Activated naive CD4-positive, alpha-beta T cell treated with anti-CD3 and anti-CD28 coated beads, Interleukin-2, amount 50 U/mL, for 24 hours (primary cell): ENCODE data around the gene BAG2.

Source experiments
- H3K27ac Mint-ChIP-seq: one replicate; pipeline ENCODE4 v1.8.0; 2021; ENCODE audit warnings: mild to moderate bottlenecking, mixed read lengths
- H3K27me3 Mint-ChIP-seq: one replicate; pipeline ENCODE4 v1.8.0; 2021; ENCODE audit warnings: mixed read lengths
- H3K36me3 Mint-ChIP-seq: one replicate; pipeline ENCODE4 v1.8.0; 2021; ENCODE audit warnings: mixed read lengths
- H3K4me1 Mint-ChIP-seq: one replicate; pipeline ENCODE4 v1.8.0; 2021; ENCODE audit warnings: mixed read lengths
- H3K4me3 Mint-ChIP-seq: one replicate; pipeline ENCODE4 v1.8.0; 2021; ENCODE audit warnings: mild to moderate bottlenecking, mixed read lengths
- H3K9me3 Mint-ChIP-seq: one replicate; pipeline ENCODE4 v1.8.0; 2021; ENCODE audit warnings: mixed read lengths

The BAG2 gene

DNA sequence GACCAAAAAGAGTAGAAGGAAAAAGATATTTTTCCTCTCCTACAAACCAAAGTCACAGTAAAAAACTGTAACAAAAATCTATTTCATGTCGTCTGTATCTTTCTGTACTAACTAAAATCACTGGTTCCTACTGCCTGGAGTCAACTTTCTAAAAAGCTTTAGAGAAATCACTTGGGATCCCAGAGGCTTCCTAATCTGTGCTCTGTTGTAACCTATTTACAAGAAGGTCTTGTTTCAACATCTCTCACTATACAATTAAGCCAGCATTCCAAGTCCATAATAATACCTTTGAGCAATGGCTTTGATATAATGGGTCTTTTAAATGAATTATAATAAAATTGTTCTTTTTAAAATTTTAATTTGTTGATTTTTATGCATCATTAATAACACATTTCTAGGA is 29.6 kb downstream of the BAG2 start:
- no peaks in the 10 kb centered on the region for H3K36me3 Mint-ChIP-seq
- no peaks in the 10 kb centered on the region for H3K27me3 Mint-ChIP-seq
- H3K9me3 Mint-ChIP-seq: no peaks in the 10 kb centered on the region

DNA sequence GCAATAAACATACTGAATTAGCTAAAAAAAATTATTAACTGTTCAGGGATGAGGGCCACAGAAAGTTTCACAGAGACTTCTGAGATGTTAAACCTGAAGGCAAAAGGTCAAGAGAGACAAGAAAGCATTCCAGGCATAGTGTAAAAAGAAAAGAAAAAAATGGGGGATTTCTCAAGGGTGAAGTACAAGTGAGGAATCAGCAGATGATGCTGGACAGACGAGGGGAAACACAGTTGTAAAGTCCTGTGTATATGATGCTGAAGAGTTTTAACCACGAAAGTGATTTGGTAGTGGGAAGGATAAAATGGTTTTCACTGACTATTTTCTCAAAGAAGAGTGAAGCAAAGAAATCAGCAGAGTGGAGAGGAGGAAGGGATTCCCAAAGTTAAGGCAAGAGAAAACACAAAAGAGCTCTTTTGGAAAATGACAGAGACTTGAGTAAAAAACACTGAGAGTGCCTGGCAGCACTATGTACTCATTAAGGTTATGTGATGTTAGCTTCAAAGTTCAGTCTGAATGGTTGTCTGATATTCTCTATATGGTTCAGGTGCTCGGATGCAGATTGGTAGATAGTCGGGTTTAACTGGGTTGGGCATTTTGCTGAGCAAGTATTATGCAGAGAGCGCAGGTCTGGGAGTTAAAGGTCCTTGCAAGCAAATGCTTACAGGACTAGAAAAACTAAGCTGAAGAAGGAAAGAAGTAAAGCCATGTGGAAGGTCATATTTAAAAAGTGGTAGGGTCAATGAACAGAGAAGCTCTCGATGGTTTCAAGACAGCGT is 33.6 kb downstream of the BAG2 start:
- no peaks in the 10 kb centered on the region for H3K4me1 Mint-ChIP-seq
- H3K4me3 Mint-ChIP-seq: no peak overlapping the region
- H3K36me3 Mint-ChIP-seq: no peaks in the 10 kb centered on the region
- no peaks in the 10 kb centered on the region for H3K27me3 Mint-ChIP-seq
- no peak overlapping the region for H3K27ac Mint-ChIP-seq
- no peaks in the 10 kb centered on the region for H3K9me3 Mint-ChIP-seq

More for the DNA sequence above, 29.6 kb downstream of the BAG2 start:
- H3K4me3 Mint-ChIP-seq: no peak overlapping the region
- H3K27ac Mint-ChIP-seq: no peak overlapping the region
- H3K4me1 Mint-ChIP-seq: no peaks in the 10 kb centered on the region

DNA sequence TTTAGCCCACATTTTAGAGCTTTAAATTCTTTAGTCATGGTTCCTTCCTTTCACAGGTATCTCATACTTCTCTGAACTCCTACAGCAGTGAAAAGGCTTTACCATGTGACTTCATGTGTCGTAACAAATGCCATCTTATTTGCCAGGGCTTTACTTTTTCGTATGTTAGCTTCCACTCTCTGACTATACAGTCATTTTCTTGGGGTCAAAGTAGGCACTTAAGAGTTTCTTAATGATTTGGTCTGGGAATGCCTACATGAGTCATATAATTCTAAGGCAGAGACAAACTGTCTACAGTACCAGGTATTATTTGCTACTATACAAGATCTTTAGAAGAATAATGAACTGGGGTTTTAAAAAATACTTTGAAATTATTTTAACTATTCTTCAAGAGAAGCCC is 35.0 kb downstream of the BAG2 start:
- H3K27ac Mint-ChIP-seq: no peak overlapping the region
- H3K9me3 Mint-ChIP-seq: no peaks in the 10 kb centered on the region
- no peaks in the 10 kb centered on the region for H3K27me3 Mint-ChIP-seq
- no peaks in the 10 kb centered on the region for H3K4me1 Mint-ChIP-seq
- H3K4me3 Mint-ChIP-seq: no peak overlapping the region
- H3K36me3 Mint-ChIP-seq: no peaks in the 10 kb centered on the region

DNA sequence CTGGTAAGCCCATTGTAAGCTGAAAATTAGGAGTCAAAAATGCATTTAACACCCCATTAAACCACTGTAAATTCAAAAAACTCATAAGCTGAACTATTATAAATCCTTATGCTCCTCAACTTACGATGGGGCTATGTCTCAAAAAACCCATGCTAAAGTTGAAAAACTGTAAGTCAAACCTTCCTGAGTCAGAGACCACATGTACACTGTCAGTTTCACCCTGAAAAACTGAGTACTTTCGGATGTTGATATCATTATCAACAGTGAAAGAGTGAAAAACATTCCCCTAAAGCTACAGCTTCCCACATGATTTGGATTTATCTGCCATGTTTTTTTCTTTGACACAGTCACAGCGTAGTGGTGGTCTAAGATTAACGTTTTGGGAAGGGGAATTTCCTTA is 35.7 kb downstream of the BAG2 start:
- H3K9me3 Mint-ChIP-seq: no peaks in the 10 kb centered on the region
- H3K27me3 Mint-ChIP-seq: no peaks in the 10 kb centered on the region
- no peaks in the 10 kb centered on the region for H3K4me1 Mint-ChIP-seq
- H3K4me3 Mint-ChIP-seq: no peak overlapping the region
- no peaks in the 10 kb centered on the region for H3K36me3 Mint-ChIP-seq
- H3K27ac Mint-ChIP-seq: no peak overlapping the region

DNA sequence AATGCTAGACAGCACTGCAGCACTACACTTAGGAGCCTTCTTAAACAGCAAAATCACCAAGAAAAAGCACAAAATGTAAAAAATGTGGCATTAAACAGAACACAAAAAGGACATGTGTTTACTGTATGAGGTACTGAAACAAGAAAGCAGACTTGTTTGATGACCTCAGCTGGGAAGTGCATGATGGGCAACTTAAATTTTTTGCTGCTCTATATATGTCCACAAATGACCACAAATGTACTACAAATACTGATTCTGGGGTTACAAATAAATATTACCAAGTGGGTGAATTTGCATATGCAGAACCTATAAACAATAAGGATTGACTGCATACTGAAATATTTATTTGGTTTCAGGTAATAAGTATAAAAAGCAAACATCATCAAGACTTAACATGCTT is 36.9 kb downstream of the BAG2 start:
- Mint-ChIP-seq H3K36me3 (no peaks in the 10 kb centered on the region), H3K27me3 (no peaks in the 10 kb centered on the region), H3K9me3 (no peaks in the 10 kb centered on the region), H3K4me3 (no peak overlapping the region), H3K4me1 (peaks cover 8% of the 10 kb centered on the region), H3K27ac (no peak overlapping the region)

DNA sequence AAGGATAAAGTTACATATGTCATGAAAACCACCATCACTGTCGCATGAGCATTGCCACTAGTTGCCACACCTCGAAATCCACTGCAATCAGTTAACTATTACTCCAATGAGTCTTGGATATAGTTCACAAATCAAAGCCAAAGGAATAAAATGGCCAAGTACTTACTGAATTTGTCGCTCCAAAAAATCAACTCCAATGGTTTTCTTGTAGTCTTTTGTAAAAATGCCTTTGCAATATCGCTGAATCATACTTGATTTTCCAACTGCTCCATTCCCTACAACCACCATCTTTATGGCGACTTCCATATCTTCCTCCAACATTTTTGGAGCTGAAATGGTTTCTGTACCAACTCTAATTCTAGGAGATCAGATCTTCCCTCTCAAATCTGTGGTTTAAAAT is 37.9 kb downstream of the BAG2 start:
- Mint-ChIP-seq H3K4me3 (no peak overlapping the region), H3K27ac (no peak overlapping the region), H3K9me3 (peaks cover 4% of the 10 kb centered on the region), H3K36me3 (peaks cover 2% of the 10 kb centered on the region), H3K27me3 (no peaks in the 10 kb centered on the region), H3K4me1 (peaks cover 18% of the 10 kb centered on the region)

DNA sequence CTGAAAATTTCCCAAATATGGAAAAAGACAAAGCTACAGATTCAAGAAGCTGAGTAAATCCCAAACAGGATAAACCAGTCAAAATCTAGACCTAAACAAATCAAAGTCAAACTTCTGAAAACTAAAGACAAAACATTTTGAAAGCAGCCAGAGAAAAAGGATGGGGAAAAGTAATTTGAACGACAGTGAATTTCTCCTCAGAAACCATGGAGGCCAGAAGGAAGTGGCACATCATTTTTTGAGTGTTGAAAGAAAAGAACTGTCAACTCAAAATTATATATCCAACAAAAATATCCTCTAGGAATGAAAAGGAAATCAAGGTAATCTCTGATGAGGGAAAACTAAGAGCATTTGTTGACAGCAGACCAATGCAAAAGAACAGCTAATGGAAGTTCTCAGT is 43.1 kb downstream of the BAG2 start:
- H3K9me3 Mint-ChIP-seq: peaks cover 11% of the 10 kb centered on the region
- H3K27ac Mint-ChIP-seq: no peak overlapping the region
- H3K36me3 Mint-ChIP-seq: peaks cover 5% of the 10 kb centered on the region
- peaks cover 29% of the 10 kb centered on the region for H3K4me1 Mint-ChIP-seq
- no peak overlapping the region for H3K4me3 Mint-ChIP-seq
- peaks cover 5% of the 10 kb centered on the region for H3K27me3 Mint-ChIP-seq

DNA sequence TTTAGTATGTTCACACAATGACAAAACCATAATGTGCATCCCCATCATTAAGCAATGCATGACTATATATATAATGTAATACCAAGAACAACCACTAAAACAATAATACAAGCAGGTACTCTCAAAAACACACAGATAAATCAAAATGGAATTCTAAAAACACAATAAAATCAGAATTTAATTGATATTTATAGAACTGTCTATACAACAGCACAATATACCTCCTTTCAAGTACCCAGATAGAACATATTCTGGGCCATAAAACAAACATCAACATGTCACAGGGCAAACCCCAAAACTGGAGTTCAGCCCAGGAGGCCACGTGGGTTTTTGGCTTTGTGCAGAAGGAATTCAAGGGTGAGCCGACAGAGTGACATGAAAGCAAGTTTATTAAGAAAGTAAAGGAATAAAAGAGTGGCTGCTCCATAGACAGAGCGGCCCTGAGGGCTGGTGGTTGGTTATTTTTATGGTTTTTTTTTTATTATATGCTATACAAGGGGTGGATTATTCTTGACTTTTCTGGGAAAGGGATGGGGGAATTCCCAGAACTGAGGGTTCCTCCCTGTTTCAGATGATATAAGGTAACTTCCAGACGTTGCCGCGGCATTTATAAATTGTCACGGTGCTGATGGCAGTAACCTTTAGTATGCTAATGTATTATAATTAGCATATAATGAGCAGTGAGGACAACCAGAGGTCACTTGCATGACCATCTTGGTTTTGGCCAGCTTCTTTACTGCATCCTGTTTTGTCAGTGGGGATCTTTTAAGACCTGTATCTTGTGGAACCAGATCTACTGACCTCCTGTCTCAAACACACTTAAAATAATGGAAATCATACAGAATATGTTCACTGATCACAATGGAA is 44.3 kb downstream of the BAG2 start:
- H3K36me3 Mint-ChIP-seq: peaks cover 5% of the 10 kb centered on the region
- H3K4me3 Mint-ChIP-seq: no peak overlapping the region
- H3K27me3 Mint-ChIP-seq: peaks cover 8% of the 10 kb centered on the region
- H3K4me1 Mint-ChIP-seq: peaks cover 33% of the 10 kb centered on the region
- no peak overlapping the region for H3K27ac Mint-ChIP-seq
- H3K9me3 Mint-ChIP-seq: peaks cover 11% of the 10 kb centered on the region

DNA sequence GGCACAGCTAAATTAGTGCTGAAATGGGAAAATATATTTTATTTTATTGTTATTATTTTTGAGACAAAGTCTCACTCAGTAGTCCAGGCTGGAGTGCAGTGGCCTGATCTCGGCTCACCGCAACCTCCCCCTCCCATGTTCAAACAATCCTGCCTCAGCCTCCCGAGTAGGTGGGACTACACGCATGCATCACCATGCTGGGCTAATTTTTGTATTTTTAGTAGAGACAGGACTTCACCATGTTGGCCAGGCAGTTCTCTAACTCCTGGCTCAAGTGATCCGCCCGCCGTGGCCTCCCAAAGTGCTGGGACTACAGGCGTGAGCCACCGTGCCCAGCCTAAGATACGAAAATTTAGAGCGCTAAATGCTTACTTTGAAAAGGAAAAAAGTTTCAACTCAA is 45.1 kb downstream of the BAG2 start:
- Mint-ChIP-seq H3K4me3 (no peak overlapping the region), H3K27ac (no peak overlapping the region), H3K36me3 (peaks cover 7% of the 10 kb centered on the region), H3K9me3 (peaks cover 11% of the 10 kb centered on the region), H3K4me1 (peaks cover 33% of the 10 kb centered on the region), H3K27me3 (peaks cover 8% of the 10 kb centered on the region)

DNA sequence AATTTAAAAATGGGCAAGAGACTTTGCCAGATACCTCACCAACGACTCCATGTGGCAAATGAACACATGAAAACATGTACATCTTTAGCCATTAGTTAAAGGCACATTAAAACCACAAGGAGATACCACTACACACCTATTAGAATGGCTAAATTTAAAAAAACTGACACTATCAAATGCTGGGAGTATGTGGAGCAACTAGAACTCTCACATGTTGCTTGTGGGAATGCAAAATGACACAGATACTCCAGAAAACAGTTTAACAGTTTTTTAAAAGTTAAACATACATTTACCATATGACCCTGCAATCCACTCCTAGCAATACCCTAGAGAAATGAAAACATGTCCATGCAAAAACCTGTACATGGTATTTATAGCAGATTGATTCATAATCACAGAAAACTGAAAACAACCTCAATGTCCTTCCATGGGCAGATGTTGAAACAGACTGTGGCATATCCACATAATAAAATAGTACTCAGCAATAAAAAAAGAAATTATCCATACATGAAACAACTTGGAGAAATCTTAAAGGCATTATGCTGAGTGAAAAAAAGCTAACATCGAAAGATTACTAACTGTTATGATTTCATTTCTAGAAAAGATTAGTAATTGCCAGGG is 48.1 kb downstream of the BAG2 start:
- peak overlapping the region; percentile 42 for H3K4me3 Mint-ChIP-seq
- H3K4me1 Mint-ChIP-seq: peaks cover 18% of the 10 kb centered on the region
- peaks cover 5% of the 10 kb centered on the region for H3K36me3 Mint-ChIP-seq
- peaks cover 15% of the 10 kb centered on the region for H3K27me3 Mint-ChIP-seq
- no peak overlapping the region for H3K27ac Mint-ChIP-seq
- peaks cover 5% of the 10 kb centered on the region for H3K9me3 Mint-ChIP-seq

DNA sequence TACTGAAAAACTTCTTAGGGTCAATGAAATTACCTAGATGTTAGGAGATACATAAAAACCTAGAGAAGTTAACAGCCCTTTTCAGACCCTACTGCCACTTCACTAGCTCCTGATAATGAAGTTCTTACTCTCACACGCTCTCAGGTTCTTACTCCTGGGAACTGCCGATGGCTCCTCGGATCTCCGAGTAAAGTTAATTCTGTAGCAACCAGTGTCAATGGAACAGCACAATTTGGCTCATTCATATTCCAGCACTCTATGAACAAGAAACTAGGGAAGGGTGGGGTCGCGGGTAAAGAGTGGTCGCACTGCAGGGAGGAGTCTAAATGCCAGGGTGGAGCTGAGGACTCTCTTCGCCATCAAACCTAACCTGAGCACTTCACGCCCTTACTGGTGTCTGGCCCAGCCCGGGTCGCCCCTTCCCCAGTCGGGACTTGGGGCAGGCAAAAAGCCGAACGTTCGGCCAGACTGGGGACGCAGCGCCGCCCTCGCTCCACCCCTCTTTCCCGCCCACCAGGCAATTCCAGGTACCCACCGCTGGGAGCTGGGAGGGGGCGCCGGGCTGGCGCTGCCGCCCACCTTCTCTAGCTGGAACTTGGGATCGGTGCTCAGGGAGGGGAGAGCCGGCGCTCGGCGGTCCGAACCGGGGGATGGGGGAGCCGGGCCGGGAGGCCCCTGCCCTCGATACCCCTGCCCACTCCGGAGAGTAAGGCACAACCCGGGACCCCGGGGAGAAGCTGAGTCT is 49.2 kb downstream of the BAG2 start:
- H3K9me3 Mint-ChIP-seq: no peaks in the 10 kb centered on the region

DNA sequence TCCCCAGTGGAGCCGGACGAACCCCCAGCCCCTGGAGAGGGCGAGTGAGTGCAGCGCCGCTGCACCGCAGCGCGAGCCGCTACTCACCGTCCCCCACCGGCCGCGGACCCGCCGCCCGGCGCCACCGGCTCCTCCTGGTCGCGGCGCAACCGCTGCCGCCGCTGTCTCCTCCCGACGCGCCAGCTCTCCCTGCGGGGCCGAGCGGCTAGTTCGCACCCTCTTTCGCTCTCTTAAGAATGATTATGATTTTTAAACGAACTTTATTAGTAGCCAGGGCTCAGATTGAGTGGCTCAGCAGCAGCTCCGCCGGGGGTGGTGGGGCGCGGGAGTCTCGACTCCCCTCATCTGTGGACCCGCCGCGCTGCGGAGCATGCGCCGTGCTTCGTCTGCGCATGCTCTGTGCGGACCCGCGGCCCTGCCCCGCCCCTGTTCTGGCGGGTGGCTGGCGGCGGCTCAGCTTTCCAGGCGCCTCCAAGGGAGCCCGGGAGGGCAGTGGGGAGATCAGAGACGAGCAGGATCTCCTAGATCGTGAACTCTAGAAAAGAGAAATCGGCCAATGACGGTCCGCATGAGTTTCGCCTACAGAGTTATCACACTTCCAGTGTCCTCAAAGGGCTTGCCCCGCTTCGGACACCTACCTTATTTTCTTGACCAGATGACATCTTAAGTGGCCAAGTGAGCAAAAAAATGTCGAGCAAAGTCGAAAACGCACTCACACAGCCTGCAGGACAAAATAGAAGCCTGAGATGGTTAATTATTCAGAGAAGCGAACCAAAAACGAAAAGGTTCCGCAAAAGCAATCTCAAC is 50.0 kb downstream of the BAG2 start, which contains the start of gene RAB23:
TSS of gene RAB23 (minus strand) at position 372 of the 807 bp plus-strand sequence. CDS start 11,927 bp downstream, outside the sequence.
- Mint-ChIP-seq H3K4me3 (peak within 1 kb of the TSS; percentile 99), H3K27me3 (peaks cover 14% of the 10 kb centered on the region), H3K4me1 (peaks cover 8% of the 10 kb centered on the region), H3K27ac (peak within 1 kb of the TSS; percentile 72), H3K9me3 (no peaks in the 10 kb centered on the region), H3K36me3 (peaks cover 2% of the 10 kb centered on the region)

More for the DNA sequence above, 49.2 kb downstream of the BAG2 start:
- H3K27ac Mint-ChIP-seq: peak overlapping the region; percentile 35
- H3K27me3 Mint-ChIP-seq: peaks cover 15% of the 10 kb centered on the region
- H3K4me3 Mint-ChIP-seq: peak overlapping the region; percentile 95
- peaks cover 11% of the 10 kb centered on the region for H3K4me1 Mint-ChIP-seq
- H3K36me3 Mint-ChIP-seq: peaks cover 4% of the 10 kb centered on the region

DNA sequence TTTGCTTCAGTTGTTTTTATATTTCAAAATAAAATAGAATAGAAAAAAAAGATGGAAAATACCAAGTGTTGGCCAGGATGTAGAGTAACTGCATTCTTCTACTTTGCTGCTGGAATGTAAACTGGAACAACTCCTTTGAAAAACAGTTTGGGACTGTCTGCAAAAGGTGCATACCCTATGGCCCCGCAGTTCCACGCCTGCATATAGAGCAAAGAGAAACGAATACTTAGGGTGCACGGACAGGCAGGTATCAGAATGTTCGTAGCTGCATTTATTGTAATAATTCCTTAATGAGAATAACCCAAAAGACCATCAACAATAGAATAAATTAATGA is 50.6 kb downstream of the BAG2 start:
- Mint-ChIP-seq H3K4me1 (peaks cover 8% of the 10 kb centered on the region), H3K36me3 (peaks cover 2% of the 10 kb centered on the region), H3K27ac (no peak overlapping the region), H3K4me3 (peak overlapping the region; percentile 99), H3K27me3 (peaks cover 14% of the 10 kb centered on the region), H3K9me3 (no peaks in the 10 kb centered on the region)

DNA sequence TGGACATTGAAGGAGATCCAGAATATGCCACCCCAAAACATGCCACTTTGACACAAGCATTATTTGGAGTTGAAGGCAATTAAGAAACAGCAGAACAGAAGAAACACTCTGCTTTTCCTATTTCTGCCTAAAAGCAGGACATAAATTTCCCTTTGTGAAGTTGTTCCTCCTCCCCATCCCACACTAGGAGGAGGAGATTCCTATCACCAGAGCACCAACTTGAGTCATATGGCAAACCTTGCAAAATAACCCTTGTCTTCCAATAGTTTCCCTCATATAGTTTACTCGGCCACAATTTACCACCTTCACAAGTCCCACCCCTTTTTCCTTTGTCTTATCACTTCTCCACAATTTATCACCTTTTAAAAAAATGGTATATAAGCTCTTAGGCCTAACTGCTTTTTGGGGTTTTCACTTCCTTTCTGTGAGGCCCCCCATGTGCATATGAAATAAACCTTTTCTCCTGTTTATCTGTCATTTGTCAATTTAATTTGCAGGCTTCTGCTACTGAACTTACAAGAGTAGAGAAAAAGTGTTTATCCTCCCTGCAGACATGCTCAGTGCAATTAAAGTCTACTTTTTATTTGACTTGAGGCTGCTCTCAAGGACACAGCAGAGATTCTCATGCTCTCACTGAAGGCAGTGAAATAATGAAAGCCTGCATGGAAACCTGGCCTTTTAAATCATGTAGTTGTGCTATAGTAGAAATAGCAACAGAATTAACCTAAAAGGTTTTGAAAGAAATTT is 52.8 kb downstream of the BAG2 start:
- peaks cover 2% of the 10 kb centered on the region for H3K36me3 Mint-ChIP-seq
- H3K27me3 Mint-ChIP-seq: peaks cover 13% of the 10 kb centered on the region
- peaks cover 8% of the 10 kb centered on the region for H3K4me1 Mint-ChIP-seq
- H3K4me3 Mint-ChIP-seq: no peak overlapping the region
- no peak overlapping the region for H3K27ac Mint-ChIP-seq
- H3K9me3 Mint-ChIP-seq: no peaks in the 10 kb centered on the region
